PC-3 (cell line): ENCODE measurements around the gene ZNF101. TPM values are rescaled to one million over a fixed set of nuclear protein-coding genes. Genes with fewer than 3 reads are reported as not detected.

Source experiments
- ATAC-seq: fragments of 200-7000 bp; cut with Tn5 transposase; 2 replicates; pipeline ENCODE4 v1.9.1; 2020; ENCODE audit warnings: mild to moderate bottlenecking, moderate library complexity
- BruUV-seq: library from RNA; stranded (reverse); fragments of 400-500 nt; replicated peaks from 2 replicates; lab custom pipeline; 2021; lab: Mats Ljungman, UMichigan
- CTCF ChIA-PET: fragments of 300-600 bp; sonication (Branson Sonifier 250); formaldehyde crosslinking; loops from one replicate; lab custom pipeline; 2022; ENCODE audit warnings: antibody characterized with exemption; lab: Charles Lee
- POLR2A ChIA-PET: fragments of 300-600 bp; sonication (Branson Sonifier 250); formaldehyde crosslinking; loops from one replicate; lab custom pipeline; 2022; ENCODE audit warnings: antibody characterized with exemption; ENCODE audit not compliant: unreplicated experiment; lab: Charles Lee
- DNase-seq: peaks from one replicate; pipeline ENCODE4 v3.0.0-alpha.2; 2015
- H2AFZ ChIP-seq: fragments of 300-600 bp; sonication (generic); 2 replicates; pipeline ENCODE4 v1.6.0; 2016; ENCODE audit warnings: antibody characterized with exemption, low read length
- H3F3A ChIP-seq: fragments of 300-600 bp; sonication (generic); one replicate; pipeline ENCODE4 v1.6.0; 2017; ENCODE audit warnings: antibody characterized with exemption, low read length, control low read depth, mild to moderate bottlenecking; ENCODE audit not compliant: unreplicated experiment
- H3K27ac ChIP-seq: fragments of 300-600 bp; sonication (generic); 2 replicates; pipeline ENCODE4 v1.5.1; 2016; ENCODE audit warnings: mild to moderate bottlenecking, low read length
- H3K27me3 ChIP-seq: fragments of 300-600 bp; sonication (generic); 2 replicates; pipeline ENCODE4 v1.6.1; 2016; ENCODE audit warnings: low read length, mixed read lengths
- H3K36me3 ChIP-seq: fragments of 300-600 bp; sonication (generic); 2 replicates; pipeline ENCODE4 v1.6.1; 2016; ENCODE audit warnings: low read depth, mixed run types, low read length, mixed read lengths
- H3K4me1 ChIP-seq: fragments of 300-600 bp; sonication (generic); 2 replicates; pipeline ENCODE4 v1.5.1; 2016; ENCODE audit warnings: low read length; ENCODE audit not compliant: insufficient read depth
- H3K4me2 ChIP-seq: fragments of 300-600 bp; sonication (generic); 2 replicates; pipeline ENCODE4 v1.6.0; 2016; ENCODE audit warnings: low read length
- H3K4me3 ChIP-seq: fragments of 300-600 bp; sonication (generic); 2 replicates; pipeline ENCODE4 v1.5.1; 2016; ENCODE audit warnings: mild to moderate bottlenecking, low read length, mixed read lengths
- H3K79me2 ChIP-seq: fragments of 300-600 bp; sonication (generic); 2 replicates; pipeline ENCODE4 v1.6.1; 2017; ENCODE audit warnings: low read length, mixed read lengths
- H3K9ac ChIP-seq: fragments of 300-600 bp; sonication (generic); 2 replicates; pipeline ENCODE4 v1.6.0; 2016; ENCODE audit warnings: mild to moderate bottlenecking, low read length
- H3K9me2 ChIP-seq: fragments of 300-600 bp; sonication (generic); replicated peaks from 2 replicates; pipeline ENCODE4 v1.6.1; 2016; ENCODE audit warnings: mixed run types, low read length, mixed read lengths
- H3K9me3 ChIP-seq: fragments of 300-600 bp; sonication (generic); 2 replicates; pipeline ENCODE4 v1.6.1; 2016; ENCODE audit warnings: low read length, mixed read lengths
- H4K20me1 ChIP-seq: fragments of 300-600 bp; sonication (generic); 2 replicates; pipeline ENCODE4 v1.6.1; 2016; ENCODE audit warnings: low read length, mixed read lengths
- CTCF ChIP-seq: fragments of 300-600 bp; sonication (generic); conservative IDR thresholded peaks from 2 replicates; pipeline ENCODE4 v1.5.1; 2017; ENCODE audit warnings: antibody characterized with exemption, low read depth, mild to moderate bottlenecking, low read length
- EZH2 ChIP-seq: fragments of 300-600 bp; sonication (generic); IDR thresholded peaks from one replicate; pipeline ENCODE4 v1.6.1; 2017; ENCODE audit warnings: antibody characterized with exemption, mild to moderate bottlenecking, low read length; ENCODE audit not compliant: unreplicated experiment
- EZH2phosphoT487 ChIP-seq: fragments of 300-600 bp; sonication (generic); IDR thresholded peaks from 2 replicates; pipeline ENCODE4 v1.6.1; 2018; ENCODE audit warnings: mild to moderate bottlenecking, antibody characterized with exemption, low read length, borderline replicate concordance
- intact Hi-C: fragments of 100-400 bp; cut with micrococcal nuclease; formaldehyde crosslinking; loops from 2 replicates; pipeline ENCODE4 v1.9.0; 2023
- total RNA-seq: library from RNA; depleted of rRNA; stranded (reverse); fragments of >200 nt; gene quantifications from 2 replicates; pipeline ENCODE4 v1.2.3, GENCODE V29; 2014

The ZNF101 gene
- total RNA-seq, 1 experiment from 2014 or later: 11.0 TPM

GRCh38 chr19:19619849-19620210, 48.8 kb upstream of the ZNF101 start:
- Histone ChIP-seq H3K4me3 (no peak overlapping the region), H2AFZ (no peak overlapping the region), H3K9me2 (no peaks in the 10 kb centered on the region), H3K9me3 (no peaks in the 10 kb centered on the region), H3K27ac (no peak overlapping the region), H3K9ac (no peak overlapping the region), H3K4me1 (peaks cover 30% of the 10 kb centered on the region), H4K20me1 (no peaks in the 10 kb centered on the region), H3K36me3 (no peaks in the 10 kb centered on the region; the same call in 1 of the 2 replicates), H3K79me2 (peaks cover 17% of the 10 kb centered on the region), H3F3A (no peaks in the 10 kb centered on the region), H3K4me2 (no peak overlapping the region), H3K27me3 (no peaks in the 10 kb centered on the region)
- ATAC-seq (no peak), DNase-seq (no peak)
- POLR2A ChIA-PET: no interaction called here
- BruUV-seq: no TSS peak
- no peak for TF ChIP-seq EZH2phosphoT487
- TF ChIP-seq CTCF: no peak
- no peak for TF ChIP-seq EZH2
- CTCF ChIA-PET: no interaction called here
- intact Hi-C loops: no loop called here

GRCh38 chr19:19623383-19623782, 45.3 kb upstream of the ZNF101 start:
- no peaks in the 10 kb centered on the region for H3K9me3 ChIP-seq
- H3K9ac ChIP-seq: no peak overlapping the region
- CTCF ChIA-PET: no interaction called here
- BruUV-seq: no TSS peak
- peaks cover 14% of the 10 kb centered on the region for H3K4me1 ChIP-seq
- TF ChIP-seq EZH2 (no peak), EZH2phosphoT487 (no peak), CTCF (no peak)
- H3F3A ChIP-seq: no peaks in the 10 kb centered on the region
- DNase-seq (no peak), ATAC-seq (no peak)
- POLR2A ChIA-PET: no interaction called here
- no peaks in the 10 kb centered on the region for H3K27me3 ChIP-seq
- no peaks in the 10 kb centered on the region; the same call in 1 of the 2 replicates for H3K36me3 ChIP-seq
- peaks cover 16% of the 10 kb centered on the region for H3K79me2 ChIP-seq
- H3K4me2 ChIP-seq: no peak overlapping the region
- no peak overlapping the region for H2AFZ ChIP-seq
- H3K27ac ChIP-seq: no peak overlapping the region
- H4K20me1 ChIP-seq: no peaks in the 10 kb centered on the region
- H3K4me3 ChIP-seq: no peak overlapping the region
- H3K9me2 ChIP-seq: no peaks in the 10 kb centered on the region
- intact Hi-C loops: no loop called here

- H3K4me1 ChIP-seq: peaks cover 11% of the 10 kb centered on the region
- no peak overlapping the region for H3K27ac ChIP-seq
- ChIA-PET POLR2A (no interaction called here), CTCF (no interaction called here)
- DNase-seq: no peak
- BruUV-seq: no TSS peak
- no peak overlapping the region for H3K9ac ChIP-seq
- H3K9me2 ChIP-seq: no peaks in the 10 kb centered on the region
- H3K36me3 ChIP-seq: no peaks in the 10 kb centered on the region; the same call in 1 of the 2 replicates
- no peak overlapping the region for H3K4me2 ChIP-seq
- intact Hi-C loops: no loop called here
- H2AFZ ChIP-seq: no peak overlapping the region
- no peaks in the 10 kb centered on the region for H3K27me3 ChIP-seq
- no peak for ATAC-seq
- no peaks in the 10 kb centered on the region for H4K20me1 ChIP-seq
- no peak for TF ChIP-seq CTCF
- TF ChIP-seq EZH2phosphoT487: no peak
- TF ChIP-seq EZH2: no peak
- H3F3A ChIP-seq: no peaks in the 10 kb centered on the region
- peaks cover 16% of the 10 kb centered on the region for H3K79me2 ChIP-seq
- no peaks in the 10 kb centered on the region for H3K9me3 ChIP-seq
- H3K4me3 ChIP-seq: no peak overlapping the region
Observed at GRCh38 chr19:19624032-19624570, 44.5 kb upstream of the ZNF101 start.
